ENCODE data around the gene SAMD14.

- TF ChIP-seq CTCF (IDR thresholded peaks at IDR 0.05) (no peak), POLR2A (IDR thresholded peaks at IDR 0.05) (no peak)
Measured at GRCh38 chr17:50130559-50131305, 772 bp upstream of the SAMD14 start.
